Gastrocnemius medialis (tissue), 4 donors: ENCODE results near the gene TECR.

Source experiments
- CTCF ChIP-seq, 5 experiments: fragments of 450-650 bp in 3 of 5; fragments of 200-600 bp in 2 of 5; sonication (generic) in 2 of 5; IDR thresholded peaks in 4 of 5; conservative IDR thresholded peaks in 1 of 5; 1 replicate in 4 of 5; 2 replicates in 1 of 5; pipeline ENCODE4 v1.5.1; 2016 to 2019; ENCODE audit warnings: antibody characterized with exemption in 5 of 5, mild to moderate bottlenecking in 3 of 5, moderate library complexity in 3 of 5
- POLR2A ChIP-seq, 2 donors: fragments of 450-650 bp; IDR thresholded peaks; one replicate each; pipeline ENCODE4 v1.6.1; 2017; ENCODE audit warnings: antibody characterized with exemption in 2 of 2, mild to moderate bottlenecking in 2 of 2, moderate library complexity in 2 of 2

DNA sequence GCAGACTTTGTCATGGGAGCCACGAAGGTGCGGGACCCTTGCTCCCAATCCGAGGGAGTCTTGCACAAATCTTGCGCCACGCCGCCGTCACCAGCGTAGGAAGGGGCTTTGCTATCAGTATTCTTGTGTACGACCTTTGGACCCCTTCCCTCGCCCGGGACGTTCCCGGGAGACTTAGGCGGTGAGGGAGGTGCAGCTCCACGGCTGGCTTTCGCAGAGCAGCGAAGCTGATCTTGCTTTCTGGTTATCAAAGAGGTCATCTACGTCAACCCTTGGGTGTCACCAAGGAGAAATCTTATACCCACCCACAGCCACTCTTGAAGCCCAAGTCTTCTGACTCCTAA, 583 bp downstream of the TECR start:
- TF ChIP-seq POLR2A (IDR thresholded peaks at IDR 0.05) (no peak), CTCF (IDR thresholded peaks at IDR 0.05 in 4 of 5, conservative IDR thresholded peaks at IDR 0.05 in 1 of 5) (no peak)
